Measurements from ENCODE around the gene GBP5.
"Not testable (repeated sequence)": the region's sequence is repeated elsewhere in the genome, so short reads cannot be mapped to it uniquely, and the experiment has no call there.

Gene GBP5, protein sequence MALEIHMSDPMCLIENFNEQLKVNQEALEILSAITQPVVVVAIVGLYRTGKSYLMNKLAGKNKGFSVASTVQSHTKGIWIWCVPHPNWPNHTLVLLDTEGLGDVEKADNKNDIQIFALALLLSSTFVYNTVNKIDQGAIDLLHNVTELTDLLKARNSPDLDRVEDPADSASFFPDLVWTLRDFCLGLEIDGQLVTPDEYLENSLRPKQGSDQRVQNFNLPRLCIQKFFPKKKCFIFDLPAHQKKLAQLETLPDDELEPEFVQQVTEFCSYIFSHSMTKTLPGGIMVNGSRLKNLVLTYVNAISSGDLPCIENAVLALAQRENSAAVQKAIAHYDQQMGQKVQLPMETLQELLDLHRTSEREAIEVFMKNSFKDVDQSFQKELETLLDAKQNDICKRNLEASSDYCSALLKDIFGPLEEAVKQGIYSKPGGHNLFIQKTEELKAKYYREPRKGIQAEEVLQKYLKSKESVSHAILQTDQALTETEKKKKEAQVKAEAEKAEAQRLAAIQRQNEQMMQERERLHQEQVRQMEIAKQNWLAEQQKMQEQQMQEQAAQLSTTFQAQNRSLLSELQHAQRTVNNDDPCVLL

DNA sequence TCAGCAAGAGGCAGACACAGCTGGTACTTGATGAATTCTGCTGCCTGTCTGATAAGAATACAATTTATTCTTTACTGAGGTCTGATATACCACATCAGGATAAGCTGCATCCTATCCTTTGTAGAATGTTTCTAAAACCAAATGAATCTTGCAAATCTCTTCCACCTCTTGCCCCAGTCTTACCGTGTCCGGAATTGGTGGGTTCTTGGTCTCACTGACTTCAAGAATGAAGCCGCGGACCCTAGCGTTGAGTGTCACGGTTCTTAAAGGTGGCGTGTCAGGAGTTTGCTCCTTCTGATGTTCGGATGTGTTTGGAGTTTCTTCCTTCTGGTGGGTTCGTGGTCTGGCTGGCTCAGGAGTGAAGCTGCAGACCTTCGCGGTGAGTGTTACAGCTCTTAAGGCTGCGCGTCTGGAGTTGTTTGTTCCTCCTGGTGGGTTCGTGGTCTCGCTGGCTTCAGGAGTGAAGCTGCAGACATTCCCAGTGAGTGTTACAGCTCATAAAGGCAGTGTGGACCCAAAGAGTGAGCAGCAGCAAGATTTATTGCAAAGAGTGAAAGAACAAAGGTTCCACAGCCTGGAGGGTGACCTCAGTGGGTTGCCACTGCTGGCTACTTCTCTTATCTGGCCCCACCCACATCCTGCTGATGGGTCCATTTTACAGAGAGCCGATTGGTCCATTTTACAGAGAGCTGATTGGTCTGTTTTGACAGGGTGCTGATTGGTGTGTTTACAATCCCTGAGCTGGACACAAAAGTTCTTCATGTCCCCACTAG is at the start of gene GBP5:
GBP5 (minus strand) TSS at position 592 of the 773 bp plus-strand sequence. CDS start 3,305 bp downstream, outside the sequence.
- not testable (repeated sequence) for DNase-seq

GRCh38 chr1:89322402-89322801 is 49.7 kb upstream of the GBP5 start:
- no peak for DNase-seq

DNA sequence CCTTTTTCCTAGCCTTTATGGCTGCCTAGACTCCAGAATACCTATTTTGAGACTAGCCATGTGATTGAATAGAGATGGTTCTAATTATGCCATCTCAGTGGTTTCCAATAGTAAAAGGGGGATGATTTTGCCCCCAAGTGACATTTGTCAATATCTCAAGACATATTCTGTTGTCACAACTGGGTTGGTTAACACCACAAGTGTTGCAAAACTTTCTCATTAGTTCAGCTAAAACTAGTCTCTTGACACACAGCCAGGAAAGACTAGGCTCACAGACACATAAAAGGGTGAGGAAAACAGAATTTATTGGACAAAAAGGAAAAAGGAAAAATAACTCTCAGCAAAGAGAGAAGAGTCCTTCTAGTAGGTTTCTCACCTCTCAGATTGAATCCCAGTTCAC is 39.9 kb upstream of the GBP5 start:
- DNase-seq = no peak

DNA sequence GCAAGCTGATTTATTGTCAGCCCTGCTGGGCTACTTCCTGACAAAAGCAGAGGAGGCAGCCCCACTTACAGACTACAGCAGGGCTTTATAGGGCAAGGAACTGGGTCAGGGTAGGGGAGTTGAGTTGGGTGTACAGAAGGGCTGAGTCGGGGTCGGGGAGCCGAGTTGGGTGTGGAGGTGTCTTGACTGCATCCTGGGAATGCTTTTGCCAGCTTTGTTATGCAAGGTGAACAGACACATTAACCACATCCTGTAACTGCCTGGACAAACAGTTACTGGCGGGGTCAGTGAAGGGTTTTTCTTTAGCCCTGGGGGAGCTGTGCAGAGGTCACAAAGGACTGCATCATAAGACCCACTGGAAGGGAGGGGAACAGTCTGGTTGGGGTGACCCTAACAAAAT is 39.1 kb upstream of the GBP5 start:
- DNase-seq = peak; percentile 57

- no peak for DNase-seq
Observed at GRCh38 chr1:89310976-89311375, 38.3 kb upstream of the GBP5 start.

- peak; percentile 8 for DNase-seq
Observed at GRCh38 chr1:89310505-89310904, 37.8 kb upstream of the GBP5 start.

DNA sequence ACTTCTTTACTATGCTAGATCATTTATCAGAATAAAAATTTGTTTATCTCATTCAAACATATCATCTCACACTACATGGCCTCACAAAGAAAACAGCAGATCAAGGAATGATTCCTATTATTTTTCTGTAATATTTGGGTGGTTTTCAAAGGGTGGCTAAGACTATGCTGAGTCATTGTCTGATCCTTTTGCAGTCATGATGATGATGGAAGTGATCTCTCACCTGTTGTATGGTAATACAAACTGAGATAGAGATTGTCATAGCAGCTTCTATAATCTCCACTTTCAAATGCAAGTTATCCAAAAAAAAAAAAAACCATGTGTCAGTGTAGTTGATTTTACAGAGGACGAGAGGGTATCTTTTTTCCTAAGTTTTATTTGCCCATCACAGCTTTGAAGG is 37.2 kb upstream of the GBP5 start:
- no peak for DNase-seq

DNA sequence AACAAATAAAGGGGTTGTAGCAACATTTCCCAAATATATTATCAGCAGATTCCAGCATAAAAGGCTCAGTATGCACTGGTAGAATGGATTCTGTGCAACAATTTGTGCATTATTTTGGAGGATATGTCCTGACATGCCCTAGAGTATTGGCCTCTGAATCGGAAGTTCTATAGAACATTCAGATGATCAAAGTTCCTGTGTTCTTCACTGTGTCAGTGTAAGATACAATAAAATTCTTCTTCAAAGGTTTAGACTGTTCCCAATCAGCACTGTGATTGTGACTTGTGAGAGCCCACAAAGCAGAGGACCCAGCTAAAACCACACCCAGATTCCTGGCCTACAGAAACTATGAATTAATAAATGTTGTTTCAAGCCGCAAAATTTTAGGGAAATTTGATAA is 33.6 kb upstream of the GBP5 start:
- no peak for DNase-seq

DNA sequence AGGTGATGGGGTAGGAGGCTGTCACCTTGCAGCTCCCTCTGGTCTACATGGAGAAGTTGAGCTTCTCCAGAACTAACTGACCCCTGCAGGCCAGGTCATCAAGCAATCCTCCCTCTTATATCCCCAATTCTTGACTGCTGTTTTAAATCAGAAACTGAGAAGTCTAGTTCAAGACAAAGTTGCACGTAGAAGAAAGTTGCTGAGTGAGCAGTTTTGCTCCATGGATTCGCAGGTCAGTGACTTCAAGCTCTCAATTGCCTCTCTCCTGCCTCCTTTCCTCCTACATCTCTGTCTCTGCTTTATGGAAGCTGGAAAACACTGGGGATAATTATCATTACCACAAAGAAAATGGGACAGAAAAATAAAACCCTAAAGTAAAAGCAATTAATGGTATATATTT is 32.8 kb upstream of the GBP5 start:
- DNase-seq = no peak

DNA sequence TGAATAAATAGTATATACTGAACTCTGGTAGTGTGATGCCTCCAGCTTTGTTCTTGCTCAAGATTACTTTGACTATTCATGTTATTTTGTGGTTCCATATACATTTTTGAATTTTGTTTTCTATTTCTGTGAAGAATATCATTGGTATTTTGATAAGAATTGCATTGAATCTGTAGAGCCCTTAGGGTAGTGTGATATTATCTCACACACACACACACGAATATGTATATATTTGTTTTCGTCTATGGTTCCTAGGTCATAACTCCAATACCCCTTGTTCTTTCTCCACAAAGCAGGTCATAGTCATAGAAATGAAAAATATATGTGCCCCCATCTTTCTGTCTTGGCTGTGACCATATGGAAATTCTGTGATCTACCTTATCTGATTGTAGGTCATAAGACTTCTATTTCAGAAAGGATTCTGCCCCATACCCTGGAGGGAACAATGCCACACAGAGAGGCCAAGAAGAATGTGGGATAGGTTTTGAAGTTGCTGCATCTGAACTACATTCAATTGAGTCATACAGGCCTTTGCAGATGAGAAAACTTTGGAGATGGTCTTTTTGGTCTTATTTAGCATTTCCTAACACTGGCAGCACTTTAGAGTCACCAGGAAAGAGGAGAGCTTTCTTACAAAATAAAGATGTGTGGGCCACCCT is 32.0 kb upstream of the GBP5 start:
- DNase-seq = no peak

DNA sequence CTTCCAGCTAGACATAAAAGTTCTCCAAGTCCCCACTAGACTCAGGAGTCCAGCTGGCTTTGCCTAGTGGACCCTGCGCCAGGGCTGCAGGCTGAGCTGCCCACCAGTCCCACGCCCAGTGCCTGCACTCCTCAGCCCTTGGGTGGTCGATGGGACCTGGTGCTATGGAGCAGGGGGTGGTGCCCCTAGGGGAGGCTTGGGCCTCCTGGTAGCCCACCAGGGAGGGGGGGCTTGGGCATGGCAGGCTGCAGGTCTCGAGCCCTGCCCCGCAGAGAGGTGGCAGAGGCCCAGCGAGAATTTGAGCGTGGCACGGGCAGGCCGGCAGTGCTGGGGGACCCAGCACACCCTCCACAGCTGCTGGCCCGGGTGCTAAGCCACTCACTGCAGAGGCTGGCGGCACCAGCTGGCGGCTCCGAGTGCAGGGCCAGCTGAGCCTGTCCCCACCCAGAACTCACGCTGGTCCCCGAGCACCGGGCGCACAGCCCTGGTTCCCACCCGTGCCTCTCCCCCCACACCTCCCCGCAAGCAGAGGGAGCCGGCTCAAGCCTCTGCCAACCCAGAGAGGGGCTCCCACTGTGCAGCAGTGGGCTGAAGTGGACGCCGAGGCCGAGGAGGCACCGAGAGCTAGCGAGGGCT is 30.2 kb upstream of the GBP5 start:
- DNase-seq = no peak

- DNase-seq = not testable (repeated sequence)
Observed at GRCh38 chr1:89299739-89300463, 27.2 kb upstream of the GBP5 start.

DNA sequence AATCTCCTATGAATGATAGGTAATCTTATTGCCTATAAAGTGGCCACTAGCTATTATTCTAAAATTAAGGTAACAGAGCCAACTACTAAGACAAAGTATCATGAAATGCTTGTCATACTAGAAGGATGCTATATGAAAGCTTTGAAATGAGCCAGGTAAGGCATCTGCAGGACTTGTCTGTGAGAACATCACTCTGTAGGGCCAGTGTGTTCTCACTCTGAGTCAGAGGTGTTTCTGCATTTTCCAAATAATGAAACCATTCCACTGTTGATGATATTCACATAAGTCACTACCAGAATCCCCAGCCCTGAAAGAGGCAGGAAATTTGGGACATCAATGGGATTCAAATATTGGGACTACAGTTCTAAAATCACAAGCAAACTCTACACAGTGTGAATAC is 25.8 kb upstream of the GBP5 start:
- DNase-seq = no peak

- no peak for DNase-seq
Observed at GRCh38 chr1:89295187-89295586, 22.5 kb upstream of the GBP5 start.

DNA sequence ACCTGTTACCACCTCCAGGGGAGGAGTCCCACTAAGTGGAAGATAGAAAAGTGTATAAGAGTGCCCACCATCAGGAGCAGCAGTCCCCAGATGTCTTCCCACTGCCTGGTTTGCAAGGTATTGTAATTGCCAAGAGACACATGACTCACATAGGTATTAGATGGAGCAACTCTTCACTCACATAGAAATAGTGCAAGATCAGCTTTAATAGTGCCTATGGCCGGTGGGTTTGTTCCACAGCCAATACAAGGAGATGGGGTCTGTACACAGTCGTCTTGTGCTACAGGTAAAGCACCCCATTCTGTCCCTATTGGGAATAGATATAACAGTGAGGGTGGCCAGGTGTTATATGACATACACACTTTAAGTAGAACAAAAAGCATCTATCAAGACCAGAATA is 18.6 kb upstream of the GBP5 start:
- no peak for DNase-seq

GRCh38 chr1:89288051-89288340 is 15.3 kb upstream of the GBP5 start:
- DNase-seq = no peak

GRCh38 chr1:89287181-89288050 is 14.8 kb upstream of the GBP5 start:
- DNase-seq = no peak

DNA sequence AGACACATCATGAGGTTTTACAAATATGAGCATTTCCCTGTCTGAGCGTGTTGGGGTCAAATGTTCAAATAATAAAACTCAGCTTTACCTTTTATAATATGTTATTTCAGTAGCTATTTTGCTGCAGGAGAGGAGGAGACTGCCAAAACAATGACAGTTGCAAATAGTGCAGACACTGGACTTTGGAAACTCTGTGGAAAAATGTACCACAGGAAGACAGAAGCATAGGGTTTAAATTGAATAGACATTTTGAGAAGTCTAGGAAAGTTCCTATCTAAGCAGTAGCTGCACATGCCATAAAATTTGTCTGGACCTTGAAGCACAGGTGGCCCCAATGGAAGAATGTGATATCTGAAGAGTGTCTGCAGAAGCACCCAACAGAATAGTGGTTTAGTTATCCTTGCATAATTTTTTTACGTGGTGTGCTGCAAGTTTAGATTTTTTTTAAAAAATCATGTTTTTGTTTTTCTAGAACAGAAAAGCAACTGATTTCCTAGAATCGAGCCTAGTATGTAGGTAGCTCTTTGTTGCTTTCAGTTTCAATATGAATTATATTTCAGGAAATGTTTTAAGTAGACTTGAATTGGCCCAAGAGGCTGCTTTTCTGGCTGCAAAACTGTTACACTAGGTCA is 14.0 kb upstream of the GBP5 start:
- DNase-seq = no peak

- DNase-seq = no peak
Observed at GRCh38 chr1:89285745-89286380, 13.2 kb upstream of the GBP5 start.

- DNase-seq = not testable (repeated sequence)
Observed at GRCh38 chr1:89284078-89284763, 11.6 kb upstream of the GBP5 start.
